ENCODE results near the gene C19orf25. TPM values are rescaled to one million over a fixed set of nuclear protein-coding genes. Genes with fewer than 3 reads are reported as not detected.
"Not testable (repeated sequence)": the region's sequence is repeated elsewhere in the genome, so short reads cannot be mapped to it uniquely, and the experiment has no call there.

Gene C19orf25
- total and polyA plus RNA-seq, 9 donors, result 1.1 to 26.3 (median 22.2) TPM

GRCh38 chr19:1503925-1504773 is 25.1 kb upstream of the C19orf25 start:
- TF ChIP-seq POLR2A (IDR thresholded peaks at IDR 0.05) (no peak), CTCF (IDR thresholded peaks at IDR 0.05) (no peak), EP300 (IDR thresholded peaks at IDR 0.05) (no peak)
- 36 to 50% (median 46%) methylated on average over 23 of the region's 23 CpGs for WGBS, 3 donors
- no peaks in the 10 kb centered on the region for H3K9me3 ChIP-seq
- no peak for DNase-seq
- peaks cover 2% of the 10 kb centered on the region for H3K4me1 ChIP-seq (ENCODE audit: insufficient read depth)
- peaks cover 3% of the 10 kb centered on the region for H3K27me3 ChIP-seq
- no peak overlapping the region for H3K27ac ChIP-seq
- H3K4me3 ChIP-seq, result no peak overlapping the region
- intact Hi-C loops (cut with DNase I), result no loop called here
- no peaks in the 10 kb centered on the region for H3K36me3 ChIP-seq

- DNase-seq, result peak in 4 of 5 donors; percentile 34 to 77 (median 57)
- H3K4me1 ChIP-seq (ENCODE audit: insufficient read depth), result peaks cover 2% of the 10 kb centered on the region
These were observed 24.3 kb upstream of the C19orf25 start for GRCh38 chr19:1503089-1503924.

GRCh38 chr19:1502433-1503088 is 23.5 kb upstream of the C19orf25 start:
- Histone ChIP-seq H3K27ac (no peak overlapping the region), H3K27me3 (peaks cover 3% of the 10 kb centered on the region), H3K4me3 (no peak overlapping the region), H3K9me3 (no peaks in the 10 kb centered on the region), H3K36me3 (no peaks in the 10 kb centered on the region), H3K4me1 (ENCODE audit: insufficient read depth) (peaks cover 2% of the 10 kb centered on the region)
- WGBS, 3 donors, result 44 to 45% (median 44%) methylated on average over 14 of the region's 14 CpGs
- intact Hi-C loops (cut with DNase I), result no loop called here
- no peak for DNase-seq
- no peak for TF ChIP-seq EP300 (IDR thresholded peaks at IDR 0.05)
- TF ChIP-seq POLR2A (IDR thresholded peaks at IDR 0.05), result no peak
- no peak for TF ChIP-seq CTCF (IDR thresholded peaks at IDR 0.05)

More at GRCh38 chr19:1503089-1503924, 24.3 kb upstream of the C19orf25 start:
- TF ChIP-seq CTCF (IDR thresholded peaks at IDR 0.05), result peak; percentile 36 to 67 (median 45)
- no peak for TF ChIP-seq EP300 (IDR thresholded peaks at IDR 0.05)
- Histone ChIP-seq H3K4me3 (no peak overlapping the region), H3K27me3 (peaks cover 3% of the 10 kb centered on the region), H3K36me3 (no peaks in the 10 kb centered on the region), H3K9me3 (no peaks in the 10 kb centered on the region), H3K27ac (no peak overlapping the region)
- intact Hi-C loops (cut with DNase I), result no loop called here
- WGBS, 3 donors, result 1 to 5% (median 2%) methylated on average over 39 to 49 of the region's 49 CpGs

GRCh38 chr19:1501200-1501595 is 22.2 kb upstream of the C19orf25 start:
- TF ChIP-seq CTCF (IDR thresholded peaks at IDR 0.05) (no peak), EP300 (IDR thresholded peaks at IDR 0.05) (no peak), POLR2A (IDR thresholded peaks at IDR 0.05) (no peak)
- no peaks in the 10 kb centered on the region for H3K9me3 ChIP-seq
- 56 to 60% (median 56%) methylated on average over 9 of the region's 9 CpGs for WGBS, 3 donors
- intact Hi-C loops (cut with DNase I), result no loop called here
- H3K36me3 ChIP-seq, result no peaks in the 10 kb centered on the region
- H3K4me3 ChIP-seq, result no peak overlapping the region
- DNase-seq, result no peak
- H3K4me1 ChIP-seq (ENCODE audit: insufficient read depth), result no peaks in the 10 kb centered on the region
- peaks cover 3% of the 10 kb centered on the region for H3K27me3 ChIP-seq
- no peak overlapping the region for H3K27ac ChIP-seq

GRCh38 chr19:1499231-1499630 is 20.2 kb upstream of the C19orf25 start:
- H3K27ac ChIP-seq; DNase-seq; H3K4me3 ChIP-seq; H3K27me3 ChIP-seq; H3K4me1 ChIP-seq (ENCODE audit: insufficient read depth); H3K36me3 ChIP-seq; intact Hi-C loops (cut with DNase I); H3K9me3 ChIP-seq: not testable (repeated sequence)
- 84% methylated on average over 26 of the region's 34 CpGs; no CpG with 5 or more reads in 2 of the 3 donors for WGBS, 3 donors
